Spleen (tissue), 11 donors: ENCODE data around the gene TBC1D22A. TPM values are rescaled to one million over a fixed set of nuclear protein-coding genes. Genes with fewer than 3 reads are reported as not detected.

Source experiments
- DNase-seq: peaks from one replicate; pipeline ENCODE4 v3.0.0-alpha.2; 2020
- H3K27ac ChIP-seq, 8 donors: fragments of 200-600 bp; sonication (generic) in 7 of 8; 1 replicate in 4 of 8; 2 replicates in 4 of 8; pipeline versions ENCODE4 v1.5.0 to v1.8.0; 2016 to 2021; ENCODE audit warnings: inconsistent platforms in 4 of 8, mild to moderate bottlenecking in 4 of 8, moderate library complexity in 1 of 8
- H3K27me3 ChIP-seq, 7 donors: fragments of 200-600 bp; sonication (generic) in 6 of 7; replicated peaks in 1 of 7; 1 replicate in 4 of 7; 2 replicates in 3 of 7; pipeline versions ENCODE4 v1.5.0 to v1.8.0; 2016 to 2021; ENCODE audit warnings: inconsistent platforms in 3 of 7, mild to moderate bottlenecking in 1 of 7
- H3K36me3 ChIP-seq, 6 donors: fragments of 200-600 bp; sonication (generic) in 5 of 6; 1 replicate in 4 of 6; 2 replicates in 2 of 6; pipeline versions ENCODE4 v1.5.0 to v1.8.0; 2016 to 2021; ENCODE audit warnings: inconsistent platforms in 2 of 6
- H3K4me1 ChIP-seq, 6 donors: fragments of 200-600 bp; sonication (generic) in 5 of 6; 1 replicate in 3 of 6; 2 replicates in 3 of 6; pipeline versions ENCODE4 v1.5.0 to v1.8.0; 2016 to 2021; ENCODE audit warnings: inconsistent platforms in 3 of 6
- H3K4me3 ChIP-seq, 8 donors: fragments of 200-600 bp; sonication (generic) in 7 of 8; 1 replicate in 4 of 8; 2 replicates in 4 of 8; pipeline versions ENCODE4 v1.5.0 to v1.8.0; 2016 to 2021; ENCODE audit warnings: inconsistent platforms in 4 of 8, mild to moderate bottlenecking in 4 of 8, moderate library complexity in 2 of 8
- H3K9me3 ChIP-seq, 8 donors: fragments of 200-600 bp; sonication (generic) in 7 of 8; 1 replicate in 4 of 8; 2 replicates in 4 of 8; pipeline versions ENCODE4 v1.5.0 to v1.8.0; 2016 to 2021; ENCODE audit warnings: inconsistent platforms in 4 of 8
- CTCF ChIP-seq, 11 experiments: fragments of 200-600 bp in 7 of 11; fragments of 450-650 bp in 4 of 11; sonication (generic) in 4 of 11; IDR thresholded peaks in 8 of 11; conservative IDR thresholded peaks in 3 of 11; 1 replicate in 7 of 11; 2 replicates in 4 of 11; pipeline versions ENCODE4 v1.4.0 to v1.8.0; 2016 to 2021; ENCODE audit warnings: antibody characterized with exemption in 11 of 11, inconsistent platforms in 4 of 11, mild to moderate bottlenecking in 1 of 11
- POLR2A ChIP-seq, 3 donors: fragments of 450-650 bp; IDR thresholded peaks; one replicate each; pipeline ENCODE4 v1.5.1; 2017; ENCODE audit warnings: antibody characterized with exemption in 3 of 3, mild to moderate bottlenecking in 1 of 3
- POLR2AphosphoS5 ChIP-seq, 3 donors: sonication (generic); formaldehyde crosslinking; IDR thresholded peaks; one replicate each; pipeline ENCODE4 v1.5.1; 2017; ENCODE audit warnings: antibody characterized with exemption in 3 of 3
- WGBS, 5 donors: extraction: QIAGEN DNeasy Blood & Tissue Kit in 3 of 5; methylation state at CpG; one replicate each; pipeline versions ENCODE4 v1.1.5 to v1.1.7; 2013 to 2018; 5-methylcytosine and 5-hydroxymethylcytosine counted together
- intact Hi-C: fragments of 100-400 bp; cut with DNase I; formaldehyde crosslinking; loops from one replicate; pipeline ENCODE4 v1.15.0; 2023; ENCODE audit warnings: low total_unique reads
- polyA plus RNA-seq, 3 donors: library from polyadenylated mRNA; stranded (reverse); fragments of 200-250 nt; gene quantifications; one replicate each; pipeline ENCODE4 v1.2.1, GENCODE V29; 2013
- total RNA-seq, 7 donors: library from RNA; depleted of rRNA in 3 of 7; stranded (reverse); fragments of >200 nt in 3 of 7; fragmentation: NEBNext Ultra II Directional in 4 of 7; extraction: Animal tissue kit (Norgen Biotek cat#: 25700) in 4 of 7; gene quantifications; one replicate each; pipeline versions ENCODE4 v1.1.0 to v1.2.1, GENCODE V29; 2016 to 2021
- donor health status: healthy with polysubstance abuse.
- donor health status: DM: no; HTN: no; CAD: no; lungs with moderate emphysema.
- donor health status: DM: no; HTN: no; CAD: no.
- donor health status: Bipolar disorder and iron deficiency.
- donor health status: healthy.
- donor health status: DM: no; HTN: no; CAD: no.
- donor health status: DM: yes; HTN: yes; CAD: no.

TBC1D22A gene
- total and polyA plus RNA-seq, 10 donors = 17.2 to 66.9 (median 49.6) TPM

- intact Hi-C loops = no loop called here
- peak; percentile 59 for DNase-seq
- no peaks in the 10 kb centered on the region for H3K9me3 ChIP-seq
- no peak overlapping the region for H3K4me3 ChIP-seq
- H3K4me1 ChIP-seq = peaks cover 0 to 25% (median 0%) of the 10 kb centered on the region in 6 donors
- H3K27me3 ChIP-seq = no peaks in the 10 kb centered on the region
- H3K27ac ChIP-seq = no peak overlapping the region
- no peak for TF ChIP-seq POLR2AphosphoS5 (IDR thresholded peaks at IDR 0.05)
- TF ChIP-seq CTCF (IDR thresholded peaks at IDR 0.05 in 8 of 11, conservative IDR thresholded peaks at IDR 0.05 in 3 of 11) = no peak
- no peak for TF ChIP-seq POLR2A (IDR thresholded peaks at IDR 0.05)
- peaks cover 0 to 94% (median 9%) of the 10 kb centered on the region in 6 donors for H3K36me3 ChIP-seq
- WGBS, 5 donors = 78 to 88% (median 86%) methylated on average over 12 to 15 of the region's 15 CpGs
Observed at GRCh38 chr22:47055921-47056320, 293.5 kb downstream of the TBC1D22A start.

DNA sequence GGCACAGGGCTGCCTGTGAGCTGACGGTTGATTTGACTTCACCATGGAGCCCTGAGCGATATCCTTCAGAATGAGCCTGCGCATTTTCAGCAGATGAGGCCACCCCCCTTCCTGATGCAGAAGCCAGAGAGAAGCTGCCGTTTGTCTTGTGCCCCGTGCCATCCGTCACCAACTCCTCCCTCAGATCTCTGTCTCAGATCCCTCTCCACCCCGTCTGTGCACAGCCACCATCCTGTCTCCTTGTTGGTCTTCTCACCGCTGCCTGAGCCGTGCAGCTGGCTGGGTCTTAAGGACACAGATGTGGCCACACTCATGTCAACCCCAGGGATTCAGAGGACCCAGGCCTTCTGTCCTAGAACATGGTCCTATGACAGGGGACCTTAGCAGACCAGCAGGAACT, 293.9 kb downstream of the TBC1D22A start:
- 88 to 95% (median 93%) methylated on average over 9 of the region's 9 CpGs for WGBS, 5 donors
- H3K27ac ChIP-seq = no peak overlapping the region
- H3K4me3 ChIP-seq = no peak overlapping the region
- TF ChIP-seq POLR2AphosphoS5 (IDR thresholded peaks at IDR 0.05) (no peak), CTCF (IDR thresholded peaks at IDR 0.05 in 8 of 11, conservative IDR thresholded peaks at IDR 0.05 in 3 of 11) (no peak), POLR2A (IDR thresholded peaks at IDR 0.05) (no peak)
- H3K4me1 ChIP-seq = peaks cover 0 to 24% (median 0%) of the 10 kb centered on the region in 6 donors
- intact Hi-C loops = no loop called here
- H3K9me3 ChIP-seq = no peaks in the 10 kb centered on the region
- H3K36me3 ChIP-seq = peaks cover 0 to 97% (median 14%) of the 10 kb centered on the region in 6 donors
- H3K27me3 ChIP-seq = no peaks in the 10 kb centered on the region
- DNase-seq = peak; percentile 38

GRCh38 chr22:47056776-47057470, 294.5 kb downstream of the TBC1D22A start:
- Histone ChIP-seq H3K4me1 (peaks cover 0 to 19% (median 0%) of the 10 kb centered on the region in 6 donors), H3K27ac (no peak overlapping the region), H3K27me3 (no peaks in the 10 kb centered on the region), H3K9me3 (no peaks in the 10 kb centered on the region), H3K4me3 (no peak overlapping the region), H3K36me3 (peaks cover 0 to 97% (median 16%) of the 10 kb centered on the region in 6 donors)
- WGBS, 5 donors = 94 to 98% (median 98%) methylated on average over 18 of the region's 18 CpGs
- no peak for TF ChIP-seq POLR2A (IDR thresholded peaks at IDR 0.05)
- no peak for TF ChIP-seq POLR2AphosphoS5 (IDR thresholded peaks at IDR 0.05)
- TF ChIP-seq CTCF (IDR thresholded peaks at IDR 0.05 in 8 of 11, conservative IDR thresholded peaks at IDR 0.05 in 3 of 11) = no peak
- intact Hi-C loops = no loop called here
- DNase-seq = peak; percentile 47

DNA sequence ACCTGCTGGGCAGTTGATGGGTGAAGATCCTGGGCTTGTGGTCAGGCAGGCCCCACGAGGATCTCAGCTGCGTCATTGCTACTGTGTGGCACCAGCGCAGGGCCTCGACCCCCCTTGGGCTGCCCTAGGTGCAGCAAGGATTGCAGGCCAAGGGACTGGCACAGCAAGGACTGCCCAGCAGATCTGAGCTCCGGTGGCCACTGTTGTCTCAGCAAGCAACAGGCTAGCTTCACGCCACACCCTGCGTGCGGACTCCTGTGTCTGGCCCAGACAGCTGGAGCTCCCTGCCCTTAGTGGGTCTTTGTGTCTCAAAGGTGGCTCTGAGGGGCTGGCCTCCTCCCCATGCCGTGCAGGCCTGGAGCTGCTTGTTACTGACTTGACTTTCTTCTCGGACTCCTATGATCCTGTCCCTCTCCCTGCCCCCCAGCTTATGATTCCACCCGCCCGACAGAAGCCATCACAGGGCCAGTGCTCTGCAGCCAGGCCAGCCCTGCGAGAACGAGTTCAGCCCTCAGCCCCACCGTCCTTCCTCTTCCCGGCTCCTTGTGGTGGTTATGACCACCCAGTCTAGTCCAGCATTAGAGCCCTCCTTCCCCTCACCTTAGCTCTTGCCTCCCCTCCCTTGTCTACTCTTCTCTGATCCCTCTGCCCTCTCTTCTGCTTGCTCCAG, 295.6 kb downstream of the TBC1D22A start:
- Histone ChIP-seq H3K4me3 (no peak overlapping the region), H3K27me3 (no peaks in the 10 kb centered on the region), H3K4me1 (peaks cover 0 to 10% (median 0%) of the 10 kb centered on the region in 6 donors), H3K36me3 (peaks cover 0 to 97% (median 20%) of the 10 kb centered on the region in 6 donors), H3K27ac (no peak overlapping the region), H3K9me3 (no peaks in the 10 kb centered on the region)
- peak; percentile 56 for DNase-seq
- TF ChIP-seq POLR2AphosphoS5 (IDR thresholded peaks at IDR 0.05) (peak in 1 of 3 donors; percentile 33), CTCF (IDR thresholded peaks at IDR 0.05 in 8 of 11, conservative IDR thresholded peaks at IDR 0.05 in 3 of 11) (no peak)
- intact Hi-C loops = no loop called here
- 95 to 98% (median 95%) methylated on average over 12 to 16 of the region's 16 CpGs for WGBS, 5 donors
